HepG2 (cell line): ENCODE measurements around the gene PCDHGB1. TPM values are rescaled to one million over a fixed set of nuclear protein-coding genes. Genes with fewer than 3 reads are reported as not detected.

ENCODE experiments used
- ATAC-seq: fragments of 200-7000 bp; cut with Tn5 transposase; 3 replicates; pipeline ENCODE4 v1.9.1; 2020; ENCODE audit warnings: mild to moderate bottlenecking, moderate library complexity
- BruUV-seq: library from RNA; stranded (reverse); fragments of 400-500 nt; replicated peaks from 2 replicates; lab custom pipeline; 2021; lab: Mats Ljungman, UMichigan
- CTCF ChIA-PET: fragments of 300-600 bp; formaldehyde crosslinking; extraction: SDS; loops from one replicate; lab custom pipeline; 2021; ENCODE audit warnings: low total read pairs, inconsistent platforms, low intra/inter-chr PET ratio; lab: Yijun Ruan, JAX
- POLR2A ChIA-PET: fragments of 350-600 bp; sonication (Branson Sonifier 250); formaldehyde crosslinking; loops from one replicate; lab custom pipeline; 2020; ENCODE audit warnings: antibody characterized with exemption, inconsistent platforms; lab: Yijun Ruan, JAX
- DNase-seq: peaks from one replicate; pipeline ENCODE4 v3.0.0-alpha.2; 2015; ENCODE audit warnings: low spot score
- FAIRE-seq: peaks from 3 replicates; lab custom pipeline; 2011; peaks lifted over from hg19 to GRCh38; lab: Jason Lieb, UNC
- H2AFZ ChIP-seq: one replicate; pipeline ENCODE4 v1.6.1; 2011; ENCODE audit warnings: low read length, inconsistent platforms
- H3K27ac ChIP-seq: fragments of 300-600 bp; 3 replicates; pipeline ENCODE4 v1.8.0; 2011; ENCODE audit warnings: mixed run types, mild to moderate bottlenecking, mixed read lengths, low read length, inconsistent platforms; ENCODE audit not compliant: insufficient read depth; ENCODE audit errors: extremely low read length
- H3K27me3 ChIP-seq, 2 experiments: fragments of 200-600 bp in 1 of 2; 2 replicates in 1 of 2; 3 replicates in 1 of 2; pipeline versions ENCODE4 v1.6.0 to v1.8.0; 2011; ENCODE audit warnings: low read length in 2 of 2, mild to moderate bottlenecking in 2 of 2, moderate library complexity in 2 of 2, inconsistent platforms in 1 of 2; ENCODE audit not compliant: insufficient read depth in 2 of 2, control insufficient read depth in 1 of 2
- H3K36me3 ChIP-seq, 2 experiments: fragments of 200-600 bp in 1 of 2; replicated peaks in 1 of 2; 2 replicates in 1 of 2; 3 replicates in 1 of 2; pipeline versions ENCODE4 v1.5.1 to v1.8.0; 2011; ENCODE audit warnings: low read length in 2 of 2, inconsistent platforms in 1 of 2; ENCODE audit not compliant: insufficient read depth in 2 of 2, control insufficient read depth in 1 of 2
- H3K4me1 ChIP-seq: 2 replicates; pipeline ENCODE4 v1.5.1; 2012; ENCODE audit warnings: low read length, inconsistent platforms; ENCODE audit not compliant: insufficient read depth
- H3K4me2 ChIP-seq: 2 replicates; pipeline ENCODE4 v1.6.0; 2011; ENCODE audit warnings: low read depth, low read length, inconsistent platforms
- H3K4me3 ChIP-seq, 3 experiments: fragments of 200-600 bp in 1 of 3; sonication (generic), shearing (Covaris generic) in 1 of 3; replicated peaks in 1 of 3; 2 replicates each; pipeline ENCODE4 v1.5.1; 2011 to 2016; ENCODE audit warnings: low read length in 3 of 3, inconsistent platforms in 2 of 3, low read depth in 2 of 3, mild to moderate bottlenecking in 2 of 3, control low read depth in 1 of 3, mixed read lengths in 1 of 3; ENCODE audit not compliant: insufficient read depth in 1 of 3
- H3K79me2 ChIP-seq: one replicate; pipeline ENCODE4 v1.6.1; 2011; ENCODE audit warnings: low read length, inconsistent platforms; ENCODE audit not compliant: insufficient read depth
- H3K9ac ChIP-seq: 2 replicates; pipeline ENCODE4 v1.6.0; 2011; ENCODE audit warnings: mild to moderate bottlenecking, low read depth, low read length, inconsistent platforms; ENCODE audit not compliant: insufficient read depth
- H3K9me3 ChIP-seq: 2 replicates; pipeline ENCODE4 v1.5.1; 2012; ENCODE audit warnings: mild to moderate bottlenecking, low read length
- H4K20me1 ChIP-seq: 2 replicates; pipeline ENCODE4 v1.6.0; 2011; ENCODE audit warnings: inconsistent platforms, mild to moderate bottlenecking, low read length, moderate library complexity; ENCODE audit not compliant: insufficient read depth
- GLI4 ChIP-seq: sonication (generic); formaldehyde crosslinking; IDR thresholded peaks from 2 replicates; pipeline ENCODE4 v1.5.1; 2020; ENCODE audit warnings: missing genetic modification reagents, mild to moderate bottlenecking, moderate library complexity, borderline replicate concordance
- MEIS1 ChIP-seq: sonication (generic); formaldehyde crosslinking; IDR thresholded peaks from 2 replicates; pipeline ENCODE4 v1.9.0; 2021; ENCODE audit warnings: mild to moderate bottlenecking, missing genetic modification reagents, moderate library complexity, borderline replicate concordance
- REPIN1 ChIP-seq: sonication (generic); formaldehyde crosslinking; IDR thresholded peaks from 2 replicates; pipeline ENCODE4 v1.8.0; 2022; ENCODE audit warnings: missing genetic modification reagents, low read depth, mild to moderate bottlenecking, borderline replicate concordance
- ZBTB21 ChIP-seq: sonication (generic); formaldehyde crosslinking; IDR thresholded peaks from 2 replicates; pipeline ENCODE4 v1.4.0; 2020; ENCODE audit warnings: missing genetic modification reagents
- ZFP36 ChIP-seq: fragments of 150-350 bp; IDR thresholded peaks from 2 replicates; pipeline ENCODE4 v1.6.1; 2018; ENCODE audit warnings: borderline replicate concordance, low read length, low read depth; ENCODE audit not compliant: partially characterized antibody
- ZMYM2 ChIP-seq: sonication (generic); formaldehyde crosslinking; IDR thresholded peaks from 2 replicates; pipeline ENCODE4 v1.8.0; 2022; ENCODE audit warnings: mild to moderate bottlenecking, missing genetic modification reagents
- ZNF160 ChIP-seq: sonication (generic); formaldehyde crosslinking; IDR thresholded peaks from 2 replicates; pipeline ENCODE4 v1.8.0; 2022; ENCODE audit warnings: mild to moderate bottlenecking, inconsistent platforms, missing genetic modification reagents
- ZNF556 ChIP-seq: sonication (generic); formaldehyde crosslinking; IDR thresholded peaks from 2 replicates; pipeline ENCODE4 v1.4.0; 2020; ENCODE audit warnings: mild to moderate bottlenecking, missing genetic modification reagents, borderline replicate concordance
- ZNF605 ChIP-seq: sonication (generic); formaldehyde crosslinking; IDR thresholded peaks from 2 replicates; pipeline ENCODE4 v1.8.0; 2022; ENCODE audit warnings: mild to moderate bottlenecking, missing genetic modification reagents
- ZNF75D ChIP-seq: sonication (generic); formaldehyde crosslinking; IDR thresholded peaks from 2 replicates; pipeline ENCODE4 v1.8.1; 2023; ENCODE audit warnings: missing genetic modification reagents, mild to moderate bottlenecking, borderline replicate concordance
- ZNF891 ChIP-seq: sonication (generic); formaldehyde crosslinking; IDR thresholded peaks from 2 replicates; pipeline ENCODE4 v1.5.0; 2020; ENCODE audit warnings: mild to moderate bottlenecking, missing genetic modification reagents
- WGBS: methylation state at CpG from one replicate; pipeline ENCODE4 v1.1.6; 2017; ENCODE audit warnings: low lambda C conversion rate; 5-methylcytosine and 5-hydroxymethylcytosine counted together
- in situ Hi-C: cut with HindIII; loops from 2 replicates; pipeline ENCODE4 v1.10.0; 2017; ENCODE audit warnings: low pct_unique_long_range_greater_than_20kb; ENCODE audit not compliant: extremely low pct_ligation_motif_present
- intact Hi-C: fragments of 100-400 bp; cut with micrococcal nuclease; formaldehyde crosslinking; loops from one replicate; pipeline ENCODE4 v1.10.0; 2022; ENCODE audit not compliant: unreplicated experiment
- polyA plus RNA-seq, 8 experiments: library from polyadenylated mRNA; depleted of rRNA in 3 of 8; stranded (reverse) in 7 of 8; unstranded in 1 of 8; fragments of >200 nt; fragmentation: Illumina TruSeq in 4 of 8; extraction: Trizol in 4 of 8; gene quantifications; 2 replicates each; pipeline versions ENCODE4 v1.2.1 to v1.2.3, GENCODE V29; 2011 to 2016; ENCODE audit warnings: low read depth in 4 of 8, missing spikeins in 1 of 8, mixed read lengths in 1 of 8; ENCODE audit not compliant: insufficient read depth in 1 of 8
- total RNA-seq, 5 experiments: library from RNA; depleted of rRNA; stranded (reverse); fragments of >200 nt; fragmentation: Illumina TruSeq; extraction: Trizol; gene quantifications; 2 replicates each; pipeline ENCODE4 v1.2.3, GENCODE V29; 2016; ENCODE audit warnings: low read depth in 1 of 5
- TF ChIP-seq, protein P1 (sequence below): sonication (generic); formaldehyde crosslinking; IDR thresholded peaks from 2 replicates; pipeline ENCODE4 v1.4.0; 2020; ENCODE audit warnings: mild to moderate bottlenecking, missing genetic modification reagents
- TF ChIP-seq, protein P2 (sequence below): IDR thresholded peaks from 2 replicates; pipeline ENCODE4 v1.6.1; 2016; ENCODE audit warnings: low read depth, borderline replicate concordance
- TF ChIP-seq, protein P3 (sequence below): sonication (generic); formaldehyde crosslinking; IDR thresholded peaks from 2 replicates; pipeline ENCODE4 v1.5.0; 2020; ENCODE audit warnings: mild to moderate bottlenecking, missing genetic modification reagents, moderate library complexity
- TF ChIP-seq, protein P4 (sequence below): sonication (generic); formaldehyde crosslinking; IDR thresholded peaks from 2 replicates; pipeline ENCODE4 v1.5.1; 2020; ENCODE audit warnings: mild to moderate bottlenecking, missing genetic modification reagents, moderate library complexity

The PCDHGB1 gene
- total and polyA plus RNA-seq, 2 of the 13 experiments (the other 11 are each of a cell fraction or from before 2014, with no cell fraction given), result 1.0 to 2.6 TPM

DNA sequence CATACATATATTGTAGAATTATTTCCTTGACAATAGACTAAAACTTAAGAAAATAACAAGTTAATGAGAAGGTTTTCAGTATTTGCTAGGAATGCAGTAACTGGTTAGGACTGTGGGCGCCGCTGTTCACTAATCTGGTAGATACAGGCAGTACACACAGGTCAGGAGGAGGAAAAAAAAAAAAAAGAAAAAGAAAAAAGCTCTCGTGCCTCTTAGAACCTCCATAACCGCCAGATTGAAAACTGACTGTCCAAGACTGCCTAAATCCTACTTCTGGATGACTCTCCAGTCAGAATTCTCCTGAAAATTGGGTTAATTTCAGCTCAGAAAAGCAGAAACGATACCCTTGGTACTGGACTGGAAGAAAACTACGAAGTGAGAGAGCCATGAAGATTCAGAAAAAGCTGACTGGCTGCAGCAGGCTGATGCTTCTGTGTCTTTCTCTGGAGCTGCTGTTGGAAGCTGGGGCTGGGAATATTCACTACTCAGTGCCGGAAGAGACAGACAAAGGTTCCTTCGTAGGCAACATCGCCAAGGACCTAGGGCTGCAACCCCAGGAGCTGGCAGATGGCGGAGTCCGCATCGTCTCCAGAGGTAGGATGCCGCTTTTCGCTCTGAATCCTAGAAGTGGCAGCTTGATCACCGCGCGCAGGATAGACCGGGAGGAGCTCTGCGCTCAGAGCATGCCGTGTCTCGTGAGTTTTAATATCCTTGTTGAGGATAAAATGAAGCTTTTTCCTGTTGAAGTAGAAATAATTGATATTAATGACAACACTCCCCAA lies 19.4 kb upstream of the PCDHGB1 start, which contains the start of gene PCDHGA1:
PCDHGA1 (plus strand) TSS at position 216 of the 782 bp plus-strand sequence.
- H3K36me3 ChIP-seq, result no peaks in the 10 kb centered on the region
- H3K4me1 ChIP-seq, result peaks cover 15% of the 10 kb centered on the region
- intact Hi-C loops, result no loop called here
- peak; percentile 78 for FAIRE-seq
- peak within 1 kb of the TSS; percentile 68 for H3K9ac ChIP-seq
- ATAC-seq, result peak; percentile 92
- CTCF ChIA-PET, result interaction anchor here (0.7 to 1.2 kb wide), 2 partner anchors 194 to 227 kb away, joined by 3 to 4 read pairs; no protein-coding TSS in a partner anchor
- no peaks in the 10 kb centered on the region for H3K79me2 ChIP-seq
- DNase-seq, result peak; percentile 51
- no TSS peak for BruUV-seq
- no peaks in the 10 kb centered on the region for H4K20me1 ChIP-seq
- in situ Hi-C loops, result no loop called here
- H3K4me2 ChIP-seq, result peak within 1 kb of the TSS; percentile 97
- H3K27ac ChIP-seq, result no peak within 1 kb of the TSS
- peak within 1 kb of the TSS; percentile 100 for H2AFZ ChIP-seq
- 0 out of 2 replicates have a peak, but pooled peaks cover 4% of the 10 kb centered on the region for H3K9me3 ChIP-seq
- peak within 1 kb of the TSS; percentile 61 to 71 (median 61) for H3K4me3 ChIP-seq
- peaks cover 0 to 15% of the 10 kb centered on the region in 2 experiments; a peak in 2 of 5 replicates for H3K27me3 ChIP-seq
- POLR2A ChIA-PET, result interaction anchor here (0.7 to 1.6 kb wide), 3 partner anchors 10 to 967 kb away, joined by 3 to 22 read pairs (median 5); partner anchors contain the start of gene TAF7
- WGBS, result 10% methylated on average over 14 of the region's 21 CpGs
- TF ChIP-seq, protein P1, sequence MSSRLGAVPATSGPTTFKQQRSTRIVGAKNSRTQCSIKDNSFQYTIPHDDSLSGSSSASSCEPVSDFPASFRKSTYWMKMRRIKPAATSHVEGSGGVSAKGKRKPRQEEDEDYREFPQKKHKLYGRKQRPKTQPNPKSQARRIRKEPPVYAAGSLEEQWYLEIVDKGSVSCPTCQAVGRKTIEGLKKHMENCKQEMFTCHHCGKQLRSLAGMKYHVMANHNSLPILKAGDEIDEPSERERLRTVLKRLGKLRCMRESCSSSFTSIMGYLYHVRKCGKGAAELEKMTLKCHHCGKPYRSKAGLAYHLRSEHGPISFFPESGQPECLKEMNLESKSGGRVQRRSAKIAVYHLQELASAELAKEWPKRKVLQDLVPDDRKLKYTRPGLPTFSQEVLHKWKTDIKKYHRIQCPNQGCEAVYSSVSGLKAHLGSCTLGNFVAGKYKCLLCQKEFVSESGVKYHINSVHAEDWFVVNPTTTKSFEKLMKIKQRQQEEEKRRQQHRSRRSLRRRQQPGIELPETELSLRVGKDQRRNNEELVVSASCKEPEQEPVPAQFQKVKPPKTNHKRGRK (CRISPR knock-in tag), result no peak
- TF ChIP-seq ZFP36 (no peak), ZNF75D (CRISPR knock-in tag) (no peak), ZMYM2 (CRISPR knock-in tag) (no peak), ZNF605 (CRISPR knock-in tag) (0 out of 2 replicates have a peak, but pooled peaks have one; percentile 55), ZNF160 (CRISPR knock-in tag) (no peak), MEIS1 (CRISPR knock-in tag) (no peak), ZNF891 (CRISPR knock-in tag) (no peak), GLI4 (CRISPR knock-in tag) (no peak), ZBTB21 (CRISPR knock-in tag) (no peak), ZNF556 (CRISPR knock-in tag) (peak; percentile 21; the same call in 1 of the 2 replicates), REPIN1 (CRISPR knock-in tag) (no peak)
- TF ChIP-seq, protein P2, sequence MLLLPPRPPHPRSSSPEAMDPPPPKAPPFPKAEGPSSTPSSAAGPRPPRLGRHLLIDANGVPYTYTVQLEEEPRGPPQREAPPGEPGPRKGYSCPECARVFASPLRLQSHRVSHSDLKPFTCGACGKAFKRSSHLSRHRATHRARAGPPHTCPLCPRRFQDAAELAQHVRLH, result no peak
- TF ChIP-seq, protein P3, sequence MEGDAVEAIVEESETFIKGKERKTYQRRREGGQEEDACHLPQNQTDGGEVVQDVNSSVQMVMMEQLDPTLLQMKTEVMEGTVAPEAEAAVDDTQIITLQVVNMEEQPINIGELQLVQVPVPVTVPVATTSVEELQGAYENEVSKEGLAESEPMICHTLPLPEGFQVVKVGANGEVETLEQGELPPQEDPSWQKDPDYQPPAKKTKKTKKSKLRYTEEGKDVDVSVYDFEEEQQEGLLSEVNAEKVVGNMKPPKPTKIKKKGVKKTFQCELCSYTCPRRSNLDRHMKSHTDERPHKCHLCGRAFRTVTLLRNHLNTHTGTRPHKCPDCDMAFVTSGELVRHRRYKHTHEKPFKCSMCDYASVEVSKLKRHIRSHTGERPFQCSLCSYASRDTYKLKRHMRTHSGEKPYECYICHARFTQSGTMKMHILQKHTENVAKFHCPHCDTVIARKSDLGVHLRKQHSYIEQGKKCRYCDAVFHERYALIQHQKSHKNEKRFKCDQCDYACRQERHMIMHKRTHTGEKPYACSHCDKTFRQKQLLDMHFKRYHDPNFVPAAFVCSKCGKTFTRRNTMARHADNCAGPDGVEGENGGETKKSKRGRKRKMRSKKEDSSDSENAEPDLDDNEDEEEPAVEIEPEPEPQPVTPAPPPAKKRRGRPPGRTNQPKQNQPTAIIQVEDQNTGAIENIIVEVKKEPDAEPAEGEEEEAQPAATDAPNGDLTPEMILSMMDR (CRISPR knock-in tag), result peak; percentile 58
- TF ChIP-seq, protein P4, sequence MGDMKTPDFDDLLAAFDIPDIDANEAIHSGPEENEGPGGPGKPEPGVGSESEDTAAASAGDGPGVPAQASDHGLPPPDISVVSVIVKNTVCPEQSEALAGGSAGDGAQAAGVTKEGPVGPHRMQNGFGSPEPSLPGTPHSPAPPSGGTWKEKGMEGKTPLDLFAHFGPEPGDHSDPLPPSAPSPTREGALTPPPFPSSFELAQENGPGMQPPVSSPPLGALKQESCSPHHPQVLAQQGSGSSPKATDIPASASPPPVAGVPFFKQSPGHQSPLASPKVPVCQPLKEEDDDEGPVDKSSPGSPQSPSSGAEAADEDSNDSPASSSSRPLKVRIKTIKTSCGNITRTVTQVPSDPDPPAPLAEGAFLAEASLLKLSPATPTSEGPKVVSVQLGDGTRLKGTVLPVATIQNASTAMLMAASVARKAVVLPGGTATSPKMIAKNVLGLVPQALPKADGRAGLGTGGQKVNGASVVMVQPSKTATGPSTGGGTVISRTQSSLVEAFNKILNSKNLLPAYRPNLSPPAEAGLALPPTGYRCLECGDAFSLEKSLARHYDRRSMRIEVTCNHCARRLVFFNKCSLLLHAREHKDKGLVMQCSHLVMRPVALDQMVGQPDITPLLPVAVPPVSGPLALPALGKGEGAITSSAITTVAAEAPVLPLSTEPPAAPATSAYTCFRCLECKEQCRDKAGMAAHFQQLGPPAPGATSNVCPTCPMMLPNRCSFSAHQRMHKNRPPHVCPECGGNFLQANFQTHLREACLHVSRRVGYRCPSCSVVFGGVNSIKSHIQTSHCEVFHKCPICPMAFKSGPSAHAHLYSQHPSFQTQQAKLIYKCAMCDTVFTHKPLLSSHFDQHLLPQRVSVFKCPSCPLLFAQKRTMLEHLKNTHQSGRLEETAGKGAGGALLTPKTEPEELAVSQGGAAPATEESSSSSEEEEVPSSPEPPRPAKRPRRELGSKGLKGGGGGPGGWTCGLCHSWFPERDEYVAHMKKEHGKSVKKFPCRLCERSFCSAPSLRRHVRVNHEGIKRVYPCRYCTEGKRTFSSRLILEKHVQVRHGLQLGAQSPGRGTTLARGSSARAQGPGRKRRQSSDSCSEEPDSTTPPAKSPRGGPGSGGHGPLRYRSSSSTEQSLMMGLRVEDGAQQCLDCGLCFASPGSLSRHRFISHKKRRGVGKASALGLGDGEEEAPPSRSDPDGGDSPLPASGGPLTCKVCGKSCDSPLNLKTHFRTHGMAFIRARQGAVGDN, result peak; percentile 33
